ENCODE results near the gene IFITM1.
"Not testable (repeated sequence)": the region's sequence is repeated elsewhere in the genome, so short reads cannot be mapped to it uniquely, and the experiment has no call there.

Gene IFITM1

DNA sequence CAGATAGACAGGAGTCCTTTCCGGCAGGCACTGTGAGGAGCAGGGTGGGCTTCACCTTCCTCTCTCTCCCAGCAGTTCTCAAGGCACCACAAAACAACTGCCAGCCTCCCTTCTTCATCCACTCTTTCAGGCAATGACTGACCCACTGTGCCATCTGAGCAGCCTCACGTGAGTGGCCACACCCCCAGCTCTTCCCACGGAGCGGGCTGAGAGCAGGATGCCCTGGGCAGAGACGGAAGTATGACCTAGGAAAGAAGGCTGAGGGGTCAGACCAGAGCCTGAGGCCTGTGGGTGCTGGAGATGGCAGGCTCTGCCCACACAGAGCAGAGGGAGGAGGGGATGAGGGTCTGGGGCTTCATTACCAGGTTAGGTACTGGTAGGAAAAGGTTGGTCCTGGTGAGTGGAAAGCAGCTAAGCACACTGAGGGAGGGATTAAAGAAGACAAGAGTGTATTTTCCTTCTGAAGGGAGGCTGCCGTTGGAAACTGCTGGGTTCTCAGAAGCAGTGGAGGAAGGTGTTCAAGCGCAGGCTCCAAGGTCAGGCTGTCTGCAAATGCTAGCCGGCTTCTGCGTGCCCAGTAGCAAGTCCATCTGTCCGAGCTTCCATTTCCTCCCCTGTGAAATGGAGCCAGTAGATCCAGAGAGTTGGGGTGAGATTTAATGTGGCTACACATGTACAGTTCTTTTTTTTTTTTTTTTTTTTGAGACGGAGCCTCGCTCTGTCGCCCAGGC, 31.0 kb upstream of the IFITM1 start:
- no peak for DNase-seq

DNA sequence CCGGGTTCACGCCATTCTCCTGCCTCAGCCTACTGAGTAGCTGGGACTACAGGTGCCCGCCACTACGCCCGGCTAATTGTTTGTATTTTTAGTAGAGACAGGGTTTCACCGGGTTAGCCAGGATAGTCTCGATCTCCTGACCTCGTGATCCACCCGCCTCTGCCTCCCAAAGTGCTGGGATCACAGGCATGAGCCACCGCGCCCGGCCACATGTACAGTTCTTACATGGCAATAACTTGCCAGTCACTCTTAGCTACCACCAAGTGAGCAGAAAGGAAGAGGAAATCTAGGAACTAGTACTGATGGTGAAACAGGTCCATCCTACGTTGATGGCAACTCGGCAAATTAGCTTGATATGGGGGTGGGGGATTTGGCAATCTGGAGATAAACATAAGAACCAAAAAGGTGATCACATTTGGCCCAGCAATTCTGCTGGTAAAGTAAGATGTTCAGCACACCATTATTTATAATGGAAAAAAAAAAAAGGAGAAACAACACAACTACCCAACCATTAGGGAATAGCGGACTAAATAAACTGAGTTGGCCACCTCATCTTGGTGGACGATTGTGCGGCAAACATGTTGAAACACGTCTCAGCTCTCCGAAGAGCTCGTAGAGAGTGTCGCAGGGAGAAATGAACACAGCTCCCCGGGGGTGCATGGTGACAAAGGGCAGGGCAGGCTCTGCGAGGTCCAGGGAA, 30.3 kb upstream of the IFITM1 start:
- DNase-seq, result no peak

DNA sequence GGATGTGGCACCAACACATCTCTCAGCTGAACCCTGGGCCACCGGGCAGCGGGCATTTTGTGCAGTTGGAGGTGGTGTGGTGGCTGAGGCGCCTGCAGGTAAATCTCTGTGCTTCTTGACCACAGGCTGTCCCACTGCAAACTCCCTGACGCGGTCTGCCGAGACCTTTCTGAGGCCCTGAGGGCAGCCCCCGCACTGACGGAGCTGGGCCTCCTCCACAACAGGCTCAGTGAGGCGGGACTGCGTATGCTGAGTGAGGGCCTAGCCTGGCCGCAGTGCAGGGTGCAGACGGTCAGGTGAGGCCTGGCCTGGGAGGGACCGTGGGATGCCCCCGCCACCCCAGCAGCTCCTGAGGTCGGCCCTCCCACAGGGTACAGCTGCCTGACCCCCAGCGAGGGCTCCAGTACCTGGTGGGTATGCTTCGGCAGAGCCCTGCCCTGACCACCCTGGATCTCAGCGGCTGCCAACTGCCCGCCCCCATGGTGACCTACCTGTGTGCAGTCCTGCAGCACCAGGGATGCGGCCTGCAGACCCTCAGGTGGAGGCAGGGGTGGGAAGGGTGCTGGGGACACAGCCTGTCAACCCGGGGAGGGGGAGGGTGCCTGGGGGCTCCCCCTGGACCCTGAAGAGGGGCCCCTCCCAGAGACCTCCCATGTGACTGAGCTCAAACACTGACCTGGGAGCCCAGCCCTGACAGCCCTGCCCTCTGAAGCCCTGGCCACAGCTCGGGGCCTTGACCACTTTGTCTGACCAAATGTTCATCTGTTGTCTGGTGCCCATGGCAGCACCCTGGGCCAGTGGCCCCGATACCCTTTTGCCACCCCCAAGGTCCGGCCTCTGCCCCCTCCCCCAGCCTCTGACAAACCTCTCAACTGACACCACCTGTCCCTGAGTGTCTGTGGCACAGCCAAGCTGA, 29.5 kb upstream of the IFITM1 start:
- DNase-seq, result peak; percentile 40

DNA sequence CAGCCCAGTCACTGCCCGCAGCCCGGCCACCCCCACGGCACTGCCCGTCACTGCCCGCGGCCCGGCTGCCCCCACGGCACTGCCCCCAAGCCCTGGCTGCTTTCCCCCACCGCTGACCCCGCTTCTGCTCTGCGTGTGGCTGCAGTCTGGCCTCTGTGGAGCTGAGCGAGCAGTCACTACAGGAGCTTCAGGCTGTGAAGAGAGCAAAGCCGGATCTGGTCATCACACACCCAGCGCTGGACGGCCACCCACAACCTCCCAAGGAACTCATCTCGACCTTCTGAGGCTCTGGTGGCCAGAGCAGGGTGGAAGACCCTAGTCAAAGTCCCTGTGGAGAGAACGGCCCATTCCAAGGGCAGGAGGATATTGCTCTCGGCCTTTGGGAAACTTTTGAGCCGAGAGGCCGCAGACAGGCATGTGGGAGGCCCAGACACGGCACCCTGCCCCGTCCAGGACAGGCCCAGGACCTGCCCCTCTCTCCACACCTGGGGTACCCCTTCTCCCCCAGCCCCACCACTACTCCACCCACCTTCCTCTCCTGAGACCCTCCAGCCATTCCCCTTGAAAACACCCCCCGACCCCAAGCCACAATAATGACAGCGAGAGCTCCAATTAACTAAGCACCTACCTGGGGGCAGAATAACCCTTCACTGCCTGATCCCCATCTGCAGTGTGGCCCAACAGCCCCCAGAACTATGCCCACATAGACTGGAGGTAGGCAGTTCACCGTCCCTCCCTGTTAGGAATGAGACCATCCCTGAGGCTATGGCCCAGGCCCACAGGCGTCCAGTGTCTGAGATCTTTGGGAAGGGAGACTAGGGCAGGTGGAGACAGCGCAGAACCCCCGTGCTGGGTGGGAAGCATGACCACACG, 28.6 kb upstream of the IFITM1 start:
- peak; percentile 32 for DNase-seq

DNA sequence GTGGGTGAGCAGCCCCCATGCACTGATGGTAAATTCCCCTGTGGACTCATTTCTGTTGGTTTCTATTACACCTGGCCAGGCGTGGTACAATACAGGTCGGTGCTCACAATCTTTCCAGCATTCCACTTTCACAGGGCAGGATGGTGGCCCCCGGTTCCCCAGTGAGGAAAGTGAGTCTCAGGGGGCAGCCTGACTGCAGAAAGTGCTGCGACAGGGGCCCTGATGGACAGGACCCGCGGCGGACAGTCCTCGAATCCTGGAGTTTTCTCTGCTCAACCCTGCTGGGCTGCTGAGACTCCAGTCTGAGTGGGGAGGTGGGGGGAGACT, 28.0 kb upstream of the IFITM1 start:
- no peak for DNase-seq

DNA sequence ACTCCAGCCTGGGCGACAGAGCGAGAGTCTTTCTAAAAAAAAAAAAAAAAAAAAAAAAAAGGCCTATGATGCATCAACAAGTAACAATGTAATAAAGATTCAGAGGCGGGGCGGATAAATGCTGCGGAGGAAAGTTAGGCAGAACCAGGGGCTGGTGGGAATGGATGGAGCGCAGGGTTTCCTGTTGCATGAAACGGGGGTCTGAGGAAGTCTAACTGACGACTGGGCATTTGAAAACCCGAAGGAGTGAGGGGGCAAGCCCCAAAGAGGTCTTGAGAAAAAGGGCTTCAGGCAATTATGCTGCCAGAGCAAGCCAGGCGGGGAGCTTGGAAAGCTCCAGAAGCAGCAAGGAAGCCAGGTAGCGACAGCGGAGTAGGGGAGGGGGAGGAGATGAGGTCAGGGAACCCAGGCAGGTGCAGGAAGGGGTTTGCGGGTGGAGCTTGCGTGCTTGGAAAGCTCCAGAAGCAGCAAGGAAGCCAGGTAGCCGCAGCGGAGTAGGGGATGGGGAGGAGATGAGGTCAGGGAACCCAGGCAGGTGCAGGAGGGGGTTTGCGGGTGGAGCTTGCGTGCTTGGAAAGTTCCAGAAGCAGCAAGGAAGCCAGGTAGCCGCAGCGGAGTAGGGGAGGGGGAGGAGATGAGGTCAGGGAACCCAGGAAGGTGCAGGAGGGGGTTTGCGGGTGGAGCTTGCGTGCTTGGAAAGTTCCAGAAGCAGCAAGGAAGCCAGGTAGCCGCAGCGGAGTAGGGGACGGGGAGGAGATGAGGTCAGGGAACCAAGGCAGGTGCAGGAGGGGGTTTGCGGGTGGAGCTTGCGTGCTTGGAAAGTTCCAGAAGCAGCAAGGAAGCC, 26.6 kb upstream of the IFITM1 start:
- DNase-seq, result not testable (repeated sequence)

DNA sequence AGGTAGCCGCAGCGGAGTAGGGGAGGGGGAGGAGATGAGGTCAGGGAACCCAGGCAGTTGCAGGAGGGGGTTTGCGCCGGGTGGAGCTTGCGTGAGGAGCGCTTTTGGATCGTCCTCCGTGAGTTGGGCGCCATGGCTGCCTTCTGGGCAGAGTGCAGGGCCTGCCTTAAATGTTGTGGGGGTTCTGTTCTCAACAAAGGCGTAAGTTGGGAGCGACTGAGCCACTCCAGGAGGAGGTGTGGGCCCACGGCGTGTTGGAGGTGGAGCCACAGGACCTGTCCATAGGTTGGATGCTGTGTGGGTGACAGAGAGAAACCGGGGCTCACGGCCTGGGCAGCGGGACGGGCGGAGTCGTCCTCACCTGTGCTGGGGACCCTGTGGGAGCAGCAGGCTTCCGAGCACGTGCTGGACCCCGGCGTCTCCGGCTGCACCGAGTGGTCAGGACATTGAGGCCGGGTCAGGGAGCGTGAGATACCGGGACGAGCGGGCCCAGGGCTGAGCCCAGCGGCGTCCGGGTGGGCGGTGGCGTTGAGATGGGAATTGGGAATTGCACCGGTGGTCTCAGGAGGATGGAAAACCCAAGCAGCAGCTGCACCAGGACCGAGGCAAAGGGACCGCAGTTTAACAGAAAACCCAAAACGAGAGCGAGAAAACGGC, 25.9 kb upstream of the IFITM1 start:
- DNase-seq, result no peak

DNA sequence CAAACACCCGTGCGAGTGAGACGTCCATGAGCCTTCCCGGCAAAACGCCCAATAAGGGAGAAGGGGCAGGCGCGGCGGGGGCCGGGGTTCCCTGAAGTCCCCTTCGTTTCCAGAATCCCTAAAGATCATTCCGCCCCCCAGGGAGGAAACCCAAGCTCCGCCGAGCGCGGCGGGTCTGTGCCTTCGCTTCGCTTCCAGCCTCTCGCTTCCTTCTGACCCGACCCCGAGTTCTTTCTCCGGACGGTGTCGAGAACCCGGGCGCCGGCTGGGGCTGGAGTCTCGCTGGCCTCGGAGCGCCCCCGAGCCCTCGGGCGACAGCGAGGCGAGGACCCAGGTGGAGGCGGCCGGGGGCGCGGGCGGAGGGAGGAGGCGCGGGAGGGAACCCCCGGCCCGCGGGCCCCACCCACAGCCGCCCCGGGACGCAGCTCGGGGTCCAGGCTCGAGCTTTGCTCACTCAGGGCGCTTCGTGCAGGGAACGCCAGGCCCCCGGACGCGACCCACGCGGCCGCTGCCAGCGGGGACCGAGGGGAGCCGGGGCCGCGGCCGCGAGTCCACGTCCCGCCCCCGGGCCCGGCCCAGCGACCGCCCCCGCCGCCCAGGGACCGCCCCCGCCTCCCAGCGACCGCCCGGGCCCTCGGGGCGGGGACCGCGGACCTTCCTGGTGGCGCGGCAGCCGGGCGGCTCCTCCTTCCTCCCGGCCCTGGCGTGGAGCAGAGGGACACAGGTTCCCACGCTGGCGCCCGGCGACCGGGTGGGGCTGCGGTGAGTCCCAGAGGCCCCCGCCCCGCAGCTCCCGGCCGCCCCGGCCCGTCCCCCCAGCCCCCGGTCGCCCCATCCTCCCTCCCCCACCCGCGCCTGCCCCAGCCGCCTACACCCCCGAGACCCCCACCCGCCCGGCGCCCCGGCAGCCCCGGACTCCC, 25.1 kb upstream of the IFITM1 start, which contains the start of gene PGGHG:
Gene PGGHG (plus strand): TSS at position 649 of the 920 bp plus-strand sequence. CDS start 691 bp downstream, outside the sequence.
- peak; percentile 65 for DNase-seq

DNA sequence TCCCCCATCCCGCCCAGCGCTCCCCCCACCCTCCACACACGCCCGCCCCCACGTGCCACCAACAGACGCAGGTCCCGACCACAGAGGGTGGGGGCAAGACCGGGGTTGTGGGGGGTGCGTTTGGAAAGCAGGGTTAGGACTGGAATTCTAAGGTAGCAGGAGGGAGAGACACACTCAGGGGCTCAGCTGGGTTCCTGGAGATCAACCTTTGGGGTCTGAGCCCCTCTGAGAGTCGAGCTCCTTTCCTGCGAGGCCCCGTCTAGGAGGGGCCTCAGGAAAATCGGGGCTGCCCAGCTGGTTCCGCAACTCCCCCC, 24.5 kb upstream of the IFITM1 start:
- peak; percentile 45 for DNase-seq

DNA sequence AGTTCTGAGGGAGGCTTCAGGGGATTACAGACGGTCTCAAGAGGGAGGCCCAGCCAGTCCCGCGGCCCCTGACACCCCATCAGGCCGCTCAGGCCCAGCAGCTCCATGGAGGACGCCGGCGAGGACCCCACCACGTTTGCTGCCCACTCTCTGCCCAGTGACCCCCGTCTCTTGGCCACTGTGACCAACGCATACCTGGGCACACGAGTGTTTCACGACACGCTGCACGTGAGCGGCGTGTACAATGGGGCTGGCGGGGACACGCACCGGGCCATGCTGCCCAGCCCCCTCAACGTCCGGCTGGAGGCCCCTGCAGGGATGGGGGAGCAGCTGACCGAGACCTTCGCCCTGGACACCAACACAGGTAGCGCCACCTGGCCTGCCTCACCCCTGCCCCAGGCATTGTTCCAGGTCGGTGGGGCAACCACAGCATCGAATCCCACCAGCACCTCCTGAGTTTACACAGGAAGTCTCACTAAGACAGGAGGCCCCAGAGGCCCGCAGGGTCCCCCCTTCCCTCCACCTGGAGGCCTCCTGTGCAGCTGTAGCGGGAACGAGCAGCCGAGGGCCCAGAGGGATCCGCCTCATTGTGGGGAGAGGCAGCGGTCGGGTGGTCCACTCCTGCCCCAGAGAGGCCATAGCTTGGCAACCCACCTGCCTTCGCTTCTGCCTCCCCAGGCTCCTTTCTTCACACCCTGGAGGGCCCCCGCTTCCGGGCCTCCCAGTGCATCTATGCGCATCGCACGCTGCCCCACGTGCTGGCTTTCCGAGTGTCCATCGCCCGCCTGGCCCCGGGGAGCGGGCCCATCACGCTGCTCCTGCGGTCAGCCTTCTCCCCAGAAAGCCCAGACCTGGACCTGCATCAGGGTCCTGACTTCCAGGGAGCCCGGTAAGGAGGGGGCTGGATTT, 23.9 kb upstream of the IFITM1 start:
- DNase-seq, result peak; percentile 44

DNA sequence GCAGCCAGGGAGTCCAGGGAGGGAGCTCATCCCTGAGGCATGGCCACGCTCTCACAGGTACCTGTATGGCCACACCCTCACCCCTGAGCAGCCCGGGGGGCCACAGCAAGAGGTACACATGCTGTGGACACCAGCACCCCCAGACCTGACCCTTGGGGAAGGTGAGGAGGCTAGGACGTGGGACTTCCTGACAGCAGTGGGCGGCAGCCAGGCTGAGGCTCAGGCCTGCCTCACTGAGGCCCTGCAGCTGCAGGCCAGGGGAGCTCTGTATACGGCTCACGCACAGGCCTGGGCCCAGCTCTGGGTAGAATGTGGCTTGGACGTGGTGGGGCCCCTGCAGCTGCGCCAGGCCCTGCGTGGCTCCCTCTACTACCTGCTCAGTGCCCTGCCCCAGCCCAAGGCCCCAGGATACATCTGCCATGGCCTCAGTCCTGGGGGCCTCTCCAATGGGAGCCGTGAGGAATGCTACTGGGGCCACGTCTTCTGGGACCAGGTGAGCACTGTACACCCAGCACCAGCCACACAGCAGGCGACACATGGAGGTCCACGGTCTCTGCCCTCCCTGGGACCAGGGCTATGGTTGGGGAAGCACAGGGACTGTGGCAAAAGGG, 23.1 kb upstream of the IFITM1 start:
- peak; percentile 33 for DNase-seq

DNA sequence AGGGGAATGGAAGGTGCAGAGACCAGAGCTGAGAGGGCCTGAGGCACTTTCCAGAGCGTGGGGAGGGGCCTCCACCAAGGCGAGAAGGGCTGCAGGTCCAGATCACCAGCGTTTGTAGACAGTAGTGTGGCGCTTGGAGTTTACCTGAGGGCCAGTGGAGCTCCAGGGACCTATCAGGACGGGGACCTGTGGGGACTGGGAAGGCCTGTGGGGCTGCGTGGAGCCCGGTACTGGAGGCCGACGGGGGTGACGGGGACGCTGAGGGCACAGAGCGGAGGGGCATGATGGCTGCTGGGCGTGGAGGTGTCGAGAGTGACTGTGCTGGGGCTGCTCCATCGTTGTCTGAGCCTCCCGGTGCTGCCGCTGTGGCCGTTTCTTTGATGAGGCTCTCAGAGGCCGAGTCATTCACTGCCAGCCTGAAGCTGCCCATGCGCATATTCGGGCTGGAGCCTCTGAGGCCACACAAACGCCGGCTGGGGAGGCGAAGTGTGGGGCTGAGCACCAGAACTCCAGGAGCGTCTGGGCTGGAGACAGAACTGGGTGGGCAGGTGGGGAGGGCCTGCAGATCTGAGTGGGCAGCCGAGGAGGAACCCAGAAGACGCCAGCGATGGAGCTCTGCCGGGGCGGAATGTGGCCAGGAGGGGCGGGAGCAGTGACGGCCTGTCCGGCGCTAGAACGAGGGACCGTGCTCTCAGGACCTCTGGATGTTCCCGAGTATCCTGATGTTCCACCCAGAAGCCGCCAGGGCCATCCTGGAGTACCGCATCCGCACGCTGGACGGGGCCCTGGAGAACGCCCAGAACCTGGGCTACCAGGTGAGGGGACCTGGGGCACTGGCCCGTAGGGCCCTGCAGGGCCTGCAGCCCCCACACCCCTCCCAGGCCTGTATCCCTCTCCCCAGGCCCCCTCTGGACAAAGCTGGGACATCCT, 22.3 kb upstream of the IFITM1 start:
- peak; percentile 35 for DNase-seq

DNA sequence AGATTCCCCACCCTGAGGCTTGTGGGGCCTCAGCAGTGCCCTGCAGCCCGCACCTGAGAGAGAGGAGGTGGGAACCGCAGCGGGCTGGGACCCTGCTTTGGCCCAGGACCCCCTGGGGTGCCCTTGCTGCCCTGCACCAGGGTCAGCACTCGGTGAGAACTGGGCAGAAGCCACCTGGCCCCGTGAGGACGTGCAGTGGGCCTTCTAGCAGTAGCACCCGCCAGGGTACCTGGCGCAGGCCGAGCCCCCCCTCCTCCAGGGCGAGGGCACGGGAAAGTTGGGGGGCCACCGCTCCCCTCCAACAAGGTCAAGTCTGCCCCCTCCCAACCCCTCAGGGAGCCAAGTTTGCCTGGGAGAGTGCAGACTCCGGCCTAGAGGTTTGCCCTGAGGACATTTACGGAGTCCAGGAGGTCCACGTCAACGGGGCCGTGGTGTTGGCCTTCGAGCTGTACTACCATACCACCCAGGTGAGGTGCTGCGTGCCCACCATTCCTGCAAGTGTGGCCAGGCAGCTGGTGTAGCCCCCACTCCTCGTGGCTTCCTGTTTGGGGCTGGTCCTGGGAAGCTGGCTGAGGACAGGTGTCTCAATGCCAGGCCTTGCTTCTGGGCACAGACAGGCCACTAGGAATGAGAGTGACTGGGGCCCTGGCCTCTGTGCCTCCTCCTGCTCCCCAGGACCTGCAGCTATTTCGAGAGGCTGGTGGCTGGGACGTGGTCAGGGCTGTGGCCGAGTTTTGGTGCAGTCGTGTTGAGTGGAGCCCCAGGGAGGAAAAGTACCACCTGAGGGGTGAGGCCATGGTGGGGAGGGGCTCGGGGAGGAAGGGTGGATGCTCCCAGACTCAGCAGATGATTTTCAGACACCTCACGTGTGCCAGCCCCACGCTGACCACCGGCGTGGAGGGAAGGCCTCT, 21.4 kb upstream of the IFITM1 start:
- DNase-seq, result no peak

DNA sequence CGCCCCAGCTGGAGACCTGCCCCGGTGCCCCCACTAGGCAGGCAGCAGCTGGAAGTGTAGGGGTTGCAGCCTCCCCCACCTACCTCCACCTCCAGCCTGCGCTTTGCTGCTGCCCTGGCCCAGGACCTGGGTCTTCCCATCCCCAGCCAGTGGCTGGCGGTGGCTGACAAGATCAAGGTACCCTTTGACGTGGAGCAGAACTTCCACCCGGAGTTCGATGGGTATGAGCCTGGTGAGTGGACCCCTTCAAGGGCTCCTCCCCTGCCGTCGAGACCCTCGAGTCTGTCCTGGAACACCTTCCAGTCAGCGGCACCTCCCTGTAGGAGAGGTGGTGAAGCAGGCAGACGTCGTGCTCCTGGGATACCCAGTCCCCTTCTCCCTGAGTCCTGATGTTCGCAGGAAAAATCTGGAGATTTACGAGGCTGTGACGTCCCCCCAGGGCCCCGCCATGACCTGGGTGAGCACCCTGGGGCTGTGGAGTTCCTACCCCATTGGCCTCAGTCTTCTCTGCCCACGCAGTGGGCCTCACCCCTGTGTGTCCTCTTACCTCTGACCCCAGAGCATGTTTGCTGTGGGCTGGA, 20.5 kb upstream of the IFITM1 start:
- no peak for DNase-seq

DNA sequence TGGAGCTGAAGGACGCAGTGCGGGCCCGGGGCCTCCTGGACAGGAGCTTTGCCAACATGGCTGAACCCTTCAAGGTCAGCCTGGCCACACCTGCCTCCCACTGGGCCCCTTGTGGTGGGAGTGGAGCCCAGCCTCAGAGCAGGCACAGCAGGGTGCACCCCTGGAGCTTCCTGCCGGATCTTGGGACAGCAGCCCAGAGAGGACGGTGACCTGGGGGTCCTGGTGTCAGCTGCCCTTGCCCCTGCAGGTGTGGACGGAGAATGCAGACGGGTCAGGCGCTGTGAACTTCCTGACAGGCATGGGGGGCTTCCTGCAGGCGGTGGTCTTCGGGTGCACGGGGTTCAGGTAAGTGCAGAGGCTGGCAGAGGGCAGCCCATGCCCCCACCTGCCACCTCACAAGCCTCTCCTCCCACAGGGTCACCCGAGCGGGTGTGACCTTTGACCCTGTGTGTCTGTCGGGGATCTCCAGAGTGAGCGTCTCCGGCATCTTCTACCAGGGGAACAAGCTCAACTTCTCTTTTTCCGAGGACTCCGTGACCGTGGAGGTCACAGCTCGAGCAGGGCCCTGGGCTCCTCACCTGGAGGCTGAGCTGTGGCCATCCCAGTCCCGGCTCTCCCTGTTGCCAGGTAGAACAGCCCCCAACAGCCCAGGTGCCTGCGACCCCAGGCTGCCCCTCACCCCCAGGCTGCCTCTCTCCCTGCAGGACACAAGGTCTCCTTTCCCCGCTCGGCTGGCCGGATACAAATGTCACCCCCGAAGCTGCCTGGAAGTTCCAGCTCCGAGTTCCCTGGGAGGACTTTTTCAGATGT, 19.8 kb upstream of the IFITM1 start:
- DNase-seq, result no peak
